Measurements from ENCODE around the gene DOCK1.

Gene DOCK1

GRCh38 chr10:127254276-127254675 lies 349.0 kb downstream of the DOCK1 start:
- Histone ChIP-seq H3K27me3 (ENCODE audit: control insufficient read depth in 3 of 3, insufficient read depth in 3 of 3, low read depth in 1 of 3, low read length in 3 of 3) (peaks cover 0 to 2% (median 0%) of the 10 kb centered on the region in 3 experiments), H3K18ac (ENCODE audit: low read length) (no peak overlapping the region), H3K27ac (replicated peaks; ENCODE audit: low read length) (no peak overlapping the region), H3K4me2 (ENCODE audit: insufficient read depth, low read length, poor library complexity, severe bottlenecking) (no peak overlapping the region), H3K79me1 (ENCODE audit: low read depth, low read length) (no peaks in the 10 kb centered on the region), H2AFZ (ENCODE audit: low read length) (no peak overlapping the region), H3K36me3 (replicated peaks in 1 of 2; ENCODE audit: control insufficient read depth in 2 of 2, insufficient read depth in 2 of 2, low read length in 2 of 2) (peaks cover 8 to 19% of the 10 kb centered on the region in 2 donors), H4K91ac (ENCODE audit: low read depth, low read length, poor library complexity) (no peak overlapping the region), H2BK120ac (ENCODE audit: low read depth, low read length) (no peak overlapping the region), H2BK15ac (ENCODE audit: low read length) (no peak overlapping the region), H2AK5ac (ENCODE audit: low read depth, low read length) (no peak overlapping the region), H3K4me1 (ENCODE audit: control insufficient read depth in 2 of 2, insufficient read depth in 1 of 2, low read depth in 1 of 2, low read length in 2 of 2) (peaks cover 0 to 4% of the 10 kb centered on the region in 2 donors), H3K4ac (ENCODE audit: low read length) (no peak overlapping the region), H2BK5ac (ENCODE audit: low read length) (no peak overlapping the region), H3K9ac (ENCODE audit: low read depth, low read length, poor library complexity) (no peak overlapping the region), H3K14ac (ENCODE audit: low read length) (no peak overlapping the region), H2BK12ac (ENCODE audit: low read length) (no peak overlapping the region), H3K4me3 (ENCODE audit: low read length in 2 of 2) (no peak overlapping the region), H3K9me3 (replicated peaks in 1 of 2; ENCODE audit: control insufficient read depth in 2 of 2, insufficient read depth in 1 of 2, low read depth in 1 of 2, low read length in 2 of 2) (no peaks in the 10 kb centered on the region), H3K23ac (ENCODE audit: low read depth, low read length, poor library complexity) (no peak overlapping the region), H4K8ac (ENCODE audit: low read depth, low read length) (no peak overlapping the region)
- WGBS, 2 donors (ENCODE audit: extremely low coverage in 2 of 2, insufficient read length in 2 of 2, insufficient replicate concordance in 1 of 2), result no CpG with 5 or more reads among the region's 3 CpGs
- DNase-seq (ENCODE audit: low spot score), result no peak

- Histone ChIP-seq H2AFZ (ENCODE audit: low read length) (no peak overlapping the region), H3K9me3 (replicated peaks in 1 of 2; ENCODE audit: control insufficient read depth in 2 of 2, insufficient read depth in 1 of 2, low read depth in 1 of 2, low read length in 2 of 2) (peaks cover 0 to 3% of the 10 kb centered on the region in 2 donors), H2BK5ac (ENCODE audit: low read length) (no peak overlapping the region), H2BK12ac (ENCODE audit: low read length) (no peak overlapping the region), H3K4me2 (ENCODE audit: insufficient read depth, low read length, poor library complexity, severe bottlenecking) (no peak overlapping the region), H3K36me3 (replicated peaks in 1 of 2; ENCODE audit: control insufficient read depth in 2 of 2, insufficient read depth in 2 of 2, low read length in 2 of 2) (peaks cover 14% of the 10 kb centered on the region in 2 donors), H2BK120ac (ENCODE audit: low read depth, low read length) (no peak overlapping the region), H2BK15ac (ENCODE audit: low read length) (no peak overlapping the region), H2AK5ac (ENCODE audit: low read depth, low read length) (no peak overlapping the region), H3K79me1 (ENCODE audit: low read depth, low read length) (no peaks in the 10 kb centered on the region), H3K4me3 (ENCODE audit: low read length in 2 of 2) (no peak overlapping the region), H3K27me3 (ENCODE audit: control insufficient read depth in 3 of 3, insufficient read depth in 3 of 3, low read depth in 1 of 3, low read length in 3 of 3) (peaks cover 0 to 2% (median 0%) of the 10 kb centered on the region in 3 experiments), H3K14ac (ENCODE audit: low read length) (no peak overlapping the region), H4K91ac (ENCODE audit: low read depth, low read length, poor library complexity) (no peak overlapping the region), H4K8ac (ENCODE audit: low read depth, low read length) (no peak overlapping the region), H3K23ac (ENCODE audit: low read depth, low read length, poor library complexity) (no peak overlapping the region), H3K27ac (replicated peaks; ENCODE audit: low read length) (no peak overlapping the region), H3K4ac (ENCODE audit: low read length) (no peak overlapping the region), H3K4me1 (ENCODE audit: control insufficient read depth in 2 of 2, insufficient read depth in 1 of 2, low read depth in 1 of 2, low read length in 2 of 2) (peaks cover 0 to 4% of the 10 kb centered on the region in 2 donors), H3K9ac (ENCODE audit: low read depth, low read length, poor library complexity) (no peak overlapping the region), H3K18ac (ENCODE audit: low read length) (no peak overlapping the region)
- no CpG with 5 or more reads among the region's 8 CpGs for WGBS, 2 donors (ENCODE audit: extremely low coverage in 2 of 2, insufficient read length in 2 of 2, insufficient replicate concordance in 1 of 2)
- DNase-seq (ENCODE audit: low spot score), result no peak
These were observed 352.2 kb downstream of the DOCK1 start for GRCh38 chr10:127257395-127257794.

- Histone ChIP-seq H3K36me3 (replicated peaks in 1 of 2; ENCODE audit: control insufficient read depth in 2 of 2, insufficient read depth in 2 of 2, low read length in 2 of 2) (peaks cover 11 to 14% of the 10 kb centered on the region in 2 donors), H3K4me3 (ENCODE audit: low read length in 2 of 2) (no peak overlapping the region)
- no CpG with 5 or more reads among the region's 11 CpGs for WGBS, 2 donors (ENCODE audit: extremely low coverage in 2 of 2, insufficient read length in 2 of 2, insufficient replicate concordance in 1 of 2)
These were observed 354.1 kb downstream of the DOCK1 start for GRCh38 chr10:127259347-127259746.

GRCh38 chr10:127262606-127263005 lies 357.4 kb downstream of the DOCK1 start:
- no peaks in the 10 kb centered on the region for H3K79me1 ChIP-seq (ENCODE audit: low read depth, low read length)
- no peak overlapping the region for H4K91ac ChIP-seq (ENCODE audit: low read depth, low read length, poor library complexity)
- H2BK120ac ChIP-seq (ENCODE audit: low read depth, low read length), result no peak overlapping the region
- H3K4ac ChIP-seq (ENCODE audit: low read length), result no peak overlapping the region
- no peak overlapping the region for H2BK5ac ChIP-seq (ENCODE audit: low read length)
- H3K4me3 ChIP-seq (ENCODE audit: low read length in 2 of 2), result no peak overlapping the region
- no peak overlapping the region for H3K23ac ChIP-seq (ENCODE audit: low read depth, low read length, poor library complexity)
- no peak for DNase-seq (ENCODE audit: low spot score)
- no peak overlapping the region for H4K8ac ChIP-seq (ENCODE audit: low read depth, low read length)
- H3K4me1 ChIP-seq (ENCODE audit: control insufficient read depth in 2 of 2, insufficient read depth in 1 of 2, low read depth in 1 of 2, low read length in 2 of 2), result peaks cover 0 to under 1% of the 10 kb centered on the region in 2 donors
- peaks cover 0 to 3% of the 10 kb centered on the region in 2 donors for H3K9me3 ChIP-seq (replicated peaks in 1 of 2; ENCODE audit: control insufficient read depth in 2 of 2, insufficient read depth in 1 of 2, low read depth in 1 of 2, low read length in 2 of 2)
- H2AFZ ChIP-seq (ENCODE audit: low read length), result no peak overlapping the region
- no peak overlapping the region for H2BK12ac ChIP-seq (ENCODE audit: low read length)
- no CpG with 5 or more reads among the region's 7 CpGs for WGBS, 2 donors (ENCODE audit: extremely low coverage in 2 of 2, insufficient read length in 2 of 2, insufficient replicate concordance in 1 of 2)
- H3K9ac ChIP-seq (ENCODE audit: low read depth, low read length, poor library complexity), result no peak overlapping the region
- no peak overlapping the region for H3K14ac ChIP-seq (ENCODE audit: low read length)
- H2AK5ac ChIP-seq (ENCODE audit: low read depth, low read length), result no peak overlapping the region
- peaks cover 0 to 2% (median 0%) of the 10 kb centered on the region in 3 experiments for H3K27me3 ChIP-seq (ENCODE audit: control insufficient read depth in 3 of 3, insufficient read depth in 3 of 3, low read depth in 1 of 3, low read length in 3 of 3)
- no peak overlapping the region for H3K18ac ChIP-seq (ENCODE audit: low read length)
- H2BK15ac ChIP-seq (ENCODE audit: low read length), result no peak overlapping the region
- peaks cover 14 to 15% of the 10 kb centered on the region in 2 donors for H3K36me3 ChIP-seq (replicated peaks in 1 of 2; ENCODE audit: control insufficient read depth in 2 of 2, insufficient read depth in 2 of 2, low read length in 2 of 2)
- H3K27ac ChIP-seq (replicated peaks; ENCODE audit: low read length), result no peak overlapping the region
- no peak overlapping the region for H3K4me2 ChIP-seq (ENCODE audit: insufficient read depth, low read length, poor library complexity, severe bottlenecking)

More at GRCh38 chr10:127259347-127259746, 354.1 kb downstream of the DOCK1 start:
- peaks cover 0 to 3% of the 10 kb centered on the region in 2 donors for H3K9me3 ChIP-seq (replicated peaks in 1 of 2; ENCODE audit: control insufficient read depth in 2 of 2, insufficient read depth in 1 of 2, low read depth in 1 of 2, low read length in 2 of 2)
- no peak overlapping the region for H3K4me2 ChIP-seq (ENCODE audit: insufficient read depth, low read length, poor library complexity, severe bottlenecking)
- no peak overlapping the region for H3K27ac ChIP-seq (replicated peaks; ENCODE audit: low read length)
- H4K8ac ChIP-seq (ENCODE audit: low read depth, low read length), result no peak overlapping the region
- H2BK5ac ChIP-seq (ENCODE audit: low read length), result no peak overlapping the region
- peaks cover 0 to 2% (median 0%) of the 10 kb centered on the region in 3 experiments for H3K27me3 ChIP-seq (ENCODE audit: control insufficient read depth in 3 of 3, insufficient read depth in 3 of 3, low read depth in 1 of 3, low read length in 3 of 3)
- no peak overlapping the region for H3K18ac ChIP-seq (ENCODE audit: low read length)
- no peak overlapping the region for H4K91ac ChIP-seq (ENCODE audit: low read depth, low read length, poor library complexity)
- no peak for DNase-seq (ENCODE audit: low spot score)
- H2BK120ac ChIP-seq (ENCODE audit: low read depth, low read length), result no peak overlapping the region
- H2BK15ac ChIP-seq (ENCODE audit: low read length), result no peak overlapping the region
- no peak overlapping the region for H2AK5ac ChIP-seq (ENCODE audit: low read depth, low read length)
- H2AFZ ChIP-seq (ENCODE audit: low read length), result no peak overlapping the region
- no peak overlapping the region for H3K4ac ChIP-seq (ENCODE audit: low read length)
- peaks cover 0 to 4% of the 10 kb centered on the region in 2 donors for H3K4me1 ChIP-seq (ENCODE audit: control insufficient read depth in 2 of 2, insufficient read depth in 1 of 2, low read depth in 1 of 2, low read length in 2 of 2)
- no peaks in the 10 kb centered on the region for H3K79me1 ChIP-seq (ENCODE audit: low read depth, low read length)
- no peak overlapping the region for H2BK12ac ChIP-seq (ENCODE audit: low read length)
- H3K14ac ChIP-seq (ENCODE audit: low read length), result no peak overlapping the region
- H3K23ac ChIP-seq (ENCODE audit: low read depth, low read length, poor library complexity), result no peak overlapping the region
- H3K9ac ChIP-seq (ENCODE audit: low read depth, low read length, poor library complexity), result no peak overlapping the region

All from neuronal stem cell (in vitro differentiated cells).